ENCODE measurements around the gene POM121L2. TPM values are rescaled to one million over a fixed set of nuclear protein-coding genes. Genes with fewer than 3 reads are reported as not detected.

The POM121L2 gene
- total and polyA plus RNA-seq, 9 of the 15 experiments (the other 6 are each of a cell fraction or from before 2014, with no cell fraction given), result 0.23 to 0.45 TPM; not detected in 7

DNA sequence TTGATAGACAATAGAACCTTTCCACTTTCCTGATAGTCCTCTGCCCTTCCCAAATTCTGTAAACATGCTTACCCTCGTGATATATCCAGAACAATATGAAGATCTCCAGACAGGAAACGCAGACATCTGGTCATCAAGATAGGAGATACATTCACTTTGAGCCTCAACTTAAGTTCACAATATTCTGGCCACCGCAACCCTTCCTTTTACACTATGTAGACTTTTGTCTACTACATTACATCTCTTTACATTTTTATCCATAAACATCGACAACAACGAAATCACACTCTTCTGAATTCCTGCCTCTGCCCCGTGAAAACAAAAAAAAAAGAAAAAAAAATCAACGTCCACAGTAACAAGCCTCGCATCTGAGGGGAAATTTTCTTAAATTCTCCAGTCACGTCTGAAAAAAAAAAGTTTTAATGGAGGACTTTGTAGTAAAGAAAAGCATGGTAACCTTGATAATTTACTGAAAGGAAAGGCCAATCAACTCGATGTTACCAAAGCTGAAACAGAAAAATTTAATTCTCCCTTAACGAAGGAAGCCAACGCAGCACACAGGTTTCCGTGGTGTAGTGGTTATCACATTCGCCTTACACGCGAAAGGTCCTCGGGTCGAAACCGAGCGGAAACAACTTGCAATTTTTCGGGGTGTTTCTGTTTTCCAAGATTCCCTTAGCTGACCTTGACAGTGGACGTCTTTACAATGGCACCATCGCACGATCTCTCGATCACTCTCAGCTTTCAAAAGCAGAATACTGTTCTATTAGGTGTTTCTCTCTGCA lies 21.8 kb downstream of the POM121L2 start (continued):
- 0 out of 2 replicates have a peak, but pooled peaks have one; percentile 28 for TF ChIP-seq ILF3 (IDR thresholded peaks at IDR 0.05; ENCODE audit: borderline replicate concordance)
- peak; percentile 57; the same call in 1 of the 2 replicates for TF ChIP-seq ARID2 (IDR thresholded peaks at IDR 0.05)
- peak; percentile 87 for TF ChIP-seq TEAD4 (IDR thresholded peaks at IDR 0.05; ENCODE audit: low read length)
- no peak for TF ChIP-seq TEAD4 (CRISPR knock-in tag; IDR thresholded peaks at IDR 0.05; ENCODE audit: borderline replicate concordance)
- peak; percentile 79 for TF ChIP-seq NFRKB (IDR thresholded peaks at IDR 0.05; ENCODE audit: low read depth)
- no peak for TF ChIP-seq TSC22D4 (tag; IDR thresholded peaks at IDR 0.05)
- no peak for TF ChIP-seq ZNF134 (CRISPR knock-in tag; conservative IDR thresholded peaks at IDR 0.05)
- TF ChIP-seq SNRNP70 (optimal IDR thresholded peaks at IDR 0.05; ENCODE audit: low read depth, low read length), result no peak
- no peak for TF ChIP-seq ZNF707 (CRISPR knock-in tag; conservative IDR thresholded peaks at IDR 0.05)
- TF ChIP-seq GATAD2B (IDR thresholded peaks at IDR 0.05; ENCODE audit: borderline replicate concordance), result peak; percentile 83
- no peak for TF ChIP-seq ZBTB1 (CRISPR knock-in tag; IDR thresholded peaks at IDR 0.05; ENCODE audit: borderline replicate concordance, low read depth)
- TF ChIP-seq, protein P1, sequence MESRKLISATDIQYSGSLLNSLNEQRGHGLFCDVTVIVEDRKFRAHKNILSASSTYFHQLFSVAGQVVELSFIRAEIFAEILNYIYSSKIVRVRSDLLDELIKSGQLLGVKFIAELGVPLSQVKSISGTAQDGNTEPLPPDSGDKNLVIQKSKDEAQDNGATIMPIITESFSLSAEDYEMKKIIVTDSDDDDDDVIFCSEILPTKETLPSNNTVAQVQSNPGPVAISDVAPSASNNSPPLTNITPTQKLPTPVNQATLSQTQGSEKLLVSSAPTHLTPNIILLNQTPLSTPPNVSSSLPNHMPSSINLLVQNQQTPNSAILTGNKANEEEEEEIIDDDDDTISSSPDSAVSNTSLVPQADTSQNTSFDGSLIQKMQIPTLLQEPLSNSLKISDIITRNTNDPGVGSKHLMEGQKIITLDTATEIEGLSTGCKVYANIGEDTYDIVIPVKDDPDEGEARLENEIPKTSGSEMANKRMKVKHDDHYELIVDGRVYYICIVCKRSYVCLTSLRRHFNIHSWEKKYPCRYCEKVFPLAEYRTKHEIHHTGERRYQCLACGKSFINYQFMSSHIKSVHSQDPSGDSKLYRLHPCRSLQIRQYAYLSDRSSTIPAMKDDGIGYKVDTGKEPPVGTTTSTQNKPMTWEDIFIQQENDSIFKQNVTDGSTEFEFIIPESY (CRISPR knock-in tag; IDR thresholded peaks at IDR 0.05), result no peak
- no peak for TF ChIP-seq NR4A1 (CRISPR knock-in tag; IDR thresholded peaks at IDR 0.05)
- no peak for TF ChIP-seq NR4A1 (tag; IDR thresholded peaks at IDR 0.05)
- no peak for TF ChIP-seq GTF2E2 (tag; IDR thresholded peaks at IDR 0.05)
- TF ChIP-seq MED1 (CRISPR knock-in tag; IDR thresholded peaks at IDR 0.05; ENCODE audit: borderline replicate concordance), result no peak
- peak; percentile 17; the same call in 1 of the 2 replicates for TF ChIP-seq CC2D1A (IDR thresholded peaks at IDR 0.05)
